H1 (cell line): ENCODE measurements around the gene ARHGAP5. TPM values are rescaled to one million over a fixed set of nuclear protein-coding genes. Genes with fewer than 3 reads are reported as not detected.

Source experiments
- ATF3 ChIP-seq: IDR thresholded peaks from 2 replicates; pipeline ENCODE4 v1.6.1; 2011; ENCODE audit warnings: low read depth, mild to moderate bottlenecking, low read length; ENCODE audit not compliant: insufficient read depth
- BACH1 ChIP-seq: IDR thresholded peaks from 2 replicates; pipeline ENCODE4 v1.6.1; 2012; ENCODE audit warnings: low read length, improper control_type of control experiment
- CTBP2 ChIP-seq: IDR thresholded peaks from 2 replicates; pipeline ENCODE4 v1.7.0; 2011; ENCODE audit warnings: borderline replicate concordance, mild to moderate bottlenecking, moderate library complexity, mixed read lengths, low read length; ENCODE audit not compliant: insufficient read depth, insufficient read length
- GABPA ChIP-seq: IDR thresholded peaks from 2 replicates; pipeline ENCODE4 v1.6.1; 2011; ENCODE audit warnings: mild to moderate bottlenecking, low read length, moderate library complexity, borderline replicate concordance; ENCODE audit not compliant: insufficient read depth
- HDAC2 ChIP-seq, 2 experiments: fragments of 300-600 bp in 1 of 2; sonication (generic) in 1 of 2; IDR thresholded peaks; 2 replicates each; pipeline ENCODE4 v1.6.1; 2011 to 2012; ENCODE audit warnings: low read depth in 2 of 2, low read length in 2 of 2, mild to moderate bottlenecking in 2 of 2, moderate library complexity in 2 of 2, borderline replicate concordance in 1 of 2, inconsistent platforms in 1 of 2
- KDM1A ChIP-seq: fragments of 200-600, 300-600 bp; sonication (generic); IDR thresholded peaks from 2 replicates; pipeline ENCODE4 v1.7.1; 2016; ENCODE audit warnings: mild to moderate bottlenecking, low read length, borderline replicate concordance
- POLR2AphosphoS5 ChIP-seq: IDR thresholded peaks from 2 replicates; pipeline ENCODE4 v1.6.1; 2011; ENCODE audit warnings: low read depth, low read length
- RBBP5 ChIP-seq: IDR thresholded peaks from 2 replicates; pipeline ENCODE4 v1.7.1; 2012; ENCODE audit warnings: low read depth, mild to moderate bottlenecking, inconsistent platforms, low read length, moderate library complexity, borderline replicate concordance
- TAF7 ChIP-seq: optimal IDR thresholded peaks from 2 replicates; pipeline ENCODE3; 2011; ENCODE audit warnings: low read depth, mild to moderate bottlenecking, inconsistent platforms, low read length, moderate library complexity, borderline replicate concordance
- TBP ChIP-seq: IDR thresholded peaks from 2 replicates; pipeline ENCODE4 v1.6.1; 2011; ENCODE audit warnings: low read depth, low read length, improper control_type of control experiment
- polyA plus RNA-seq, 7 experiments: library from polyadenylated mRNA; depleted of rRNA in 3 of 7; stranded (reverse) in 5 of 7; unstranded in 2 of 7; fragments of >200 nt in 5 of 7; fragments of 200-250 nt in 2 of 7; gene quantifications; 1 replicate in 5 of 7; 2 replicates in 1 of 7; 4 replicates in 1 of 7; pipeline versions ENCODE4 v1.2.1 to v1.2.3, GENCODE V29; 2011 to 2013; ENCODE audit warnings: missing spikeins in 2 of 7, mixed read lengths in 2 of 7
- total RNA-seq: library from RNA; stranded (reverse); fragmentation: NEBNext Ultra II Directional; extraction: Animal tissue kit (Norgen Biotek cat#: 25700); gene quantifications from 2 replicates; pipeline ENCODE4 v1.2.1, GENCODE V29; 2021

The ARHGAP5 gene
- total and polyA plus RNA-seq, 2 of the 8 experiments (the other 6 are each of a cell fraction or from before 2014, with no cell fraction given) = 7.8 to 77.3 TPM

DNA sequence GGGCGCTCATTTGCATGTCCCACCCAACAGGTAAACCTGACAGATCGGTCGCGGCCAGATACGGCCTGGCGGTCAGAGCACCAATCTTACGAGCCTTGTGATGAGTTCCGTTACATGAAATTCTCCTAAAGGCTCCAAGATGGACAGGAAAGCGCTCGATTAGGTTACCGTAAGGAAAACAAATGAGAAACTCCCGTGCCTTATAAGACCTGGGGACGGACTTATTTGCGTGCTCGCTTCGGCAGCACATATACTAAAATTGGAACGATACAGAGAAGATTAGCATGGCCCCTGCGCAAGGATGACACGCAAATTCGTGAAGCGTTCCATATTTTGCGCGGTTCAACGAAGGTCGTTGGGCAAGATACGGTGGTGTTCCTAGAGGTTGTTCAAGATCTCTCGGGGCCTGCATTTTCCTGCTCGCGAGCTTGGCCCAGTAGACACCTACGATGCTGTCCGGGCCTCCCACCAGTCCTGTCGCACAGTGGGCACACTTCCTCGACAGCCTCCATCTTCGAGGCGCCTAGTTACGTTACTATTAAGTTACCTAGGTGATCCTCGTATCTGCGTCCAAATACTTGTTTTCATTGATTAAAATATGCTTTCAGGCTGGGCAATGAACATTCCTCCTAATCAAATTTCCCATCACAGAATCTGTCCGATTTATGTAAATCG lies 124.8 kb downstream of the ARHGAP5 start, which contains the start of gene RNU6-7 (continued):
- no peak for TF ChIP-seq GABPA
- TF ChIP-seq HDAC2 (IDR thresholded peaks at IDR 0.05; ENCODE audit: borderline replicate concordance in 1 of 2, low read depth in 2 of 2, low read length in 2 of 2) = no peak
- no peak for TF ChIP-seq CTBP2
- TF ChIP-seq RBBP5 = 0 out of 2 replicates have a peak, but pooled peaks have one; percentile 19
- peak; percentile 92 for TF ChIP-seq TBP
- TF ChIP-seq KDM1A = no peak
- TF ChIP-seq ATF3 = no peak
- TF ChIP-seq BACH1 = no peak
- TF ChIP-seq POLR2AphosphoS5 = no peak
- no peak for TF ChIP-seq TAF7
